H9 (cell line): ENCODE measurements around the gene RNF213. TPM values are rescaled to one million over a fixed set of nuclear protein-coding genes. Genes with fewer than 3 reads are reported as not detected.

ENCODE experiments used
- DNase-seq: peaks from one replicate; pipeline ENCODE4 v3.0.0-alpha.2; 2017
- H2AFZ ChIP-seq: one replicate; pipeline ENCODE4 v1.6.1; 2013; ENCODE audit warnings: mild to moderate bottlenecking, low read length, control low read depth, moderate library complexity
- H2AK5ac ChIP-seq: 2 replicates; pipeline ENCODE4 v1.6.1; 2013; ENCODE audit warnings: low read length, control low read depth, mixed read lengths; ENCODE audit not compliant: insufficient read length
- H2BK120ac ChIP-seq: one replicate; pipeline ENCODE4 v1.6.1; 2013; ENCODE audit warnings: low read depth, mild to moderate bottlenecking, low read length, control low read depth, inconsistent platforms; ENCODE audit not compliant: poor library complexity, severe bottlenecking
- H2BK12ac ChIP-seq: 2 replicates; pipeline ENCODE4 v1.6.1; 2013; ENCODE audit warnings: low read length, control low read depth, mixed read lengths, low read depth; ENCODE audit not compliant: insufficient read length
- H2BK15ac ChIP-seq: 2 replicates; pipeline ENCODE4 v1.6.1; 2013; ENCODE audit warnings: low read depth, low read length, control low read depth
- H2BK20ac ChIP-seq: one replicate; pipeline ENCODE4 v1.6.1; 2013; ENCODE audit warnings: low read depth, mild to moderate bottlenecking, low read length, control low read depth, inconsistent platforms; ENCODE audit not compliant: poor library complexity, severe bottlenecking
- H2BK5ac ChIP-seq: 2 replicates; pipeline ENCODE4 v1.6.1; 2013; ENCODE audit warnings: low read length, control low read depth, mixed read lengths; ENCODE audit not compliant: insufficient read length
- H3K14ac ChIP-seq: 2 replicates; pipeline ENCODE4 v1.6.1; 2013; ENCODE audit warnings: low read length, control low read depth; ENCODE audit not compliant: insufficient read depth
- H3K18ac ChIP-seq: 2 replicates; pipeline ENCODE4 v1.6.1; 2013; ENCODE audit warnings: low read depth, mild to moderate bottlenecking, mixed read lengths, low read length, control low read depth; ENCODE audit not compliant: insufficient read length
- H3K23ac ChIP-seq: 2 replicates; pipeline ENCODE4 v1.6.1; 2013; ENCODE audit warnings: low read length, control low read depth, mixed read lengths, low read depth; ENCODE audit not compliant: insufficient read length
- H3K23me2 ChIP-seq: 2 replicates; pipeline ENCODE4 v1.6.1; 2013; ENCODE audit warnings: low read depth, mild to moderate bottlenecking, mixed read lengths, low read length, control low read depth; ENCODE audit not compliant: insufficient read length, poor library complexity, severe bottlenecking
- H3K27ac ChIP-seq: 2 replicates; pipeline ENCODE4 v1.5.1; 2013; ENCODE audit warnings: low read length, control low read depth, mixed read lengths, low read depth; ENCODE audit not compliant: insufficient read length
- H3K27me3 ChIP-seq: 2 replicates; pipeline ENCODE4 v1.6.1; 2013; ENCODE audit warnings: low read length, control low read depth, inconsistent platforms; ENCODE audit not compliant: insufficient read depth
- H3K4ac ChIP-seq: 2 replicates; pipeline ENCODE4 v1.6.1; 2013; ENCODE audit warnings: low read depth, mild to moderate bottlenecking, control low read depth, inconsistent platforms, low read length, moderate library complexity
- H3K4me1 ChIP-seq: 2 replicates; pipeline ENCODE4 v1.6.1; 2013; ENCODE audit warnings: low read length, control low read depth, inconsistent platforms; ENCODE audit not compliant: insufficient read depth
- H3K4me2 ChIP-seq: 2 replicates; pipeline ENCODE4 v1.6.1; 2013; ENCODE audit warnings: low read length, control low read depth, mixed read lengths; ENCODE audit not compliant: insufficient read length, insufficient read depth
- H3K56ac ChIP-seq: 2 replicates; pipeline ENCODE4 v1.6.1; 2013; ENCODE audit warnings: low read depth, mild to moderate bottlenecking, mixed read lengths, low read length, control low read depth; ENCODE audit not compliant: insufficient read length
- H3K79me1 ChIP-seq: 2 replicates; pipeline ENCODE4 v1.6.1; 2013; ENCODE audit warnings: low read depth, mild to moderate bottlenecking, moderate library complexity, low read length, control low read depth, inconsistent platforms; ENCODE audit not compliant: insufficient read depth, poor library complexity, severe bottlenecking
- H3K79me2 ChIP-seq: 2 replicates; pipeline ENCODE4 v1.6.1; 2013; ENCODE audit warnings: low read length, control low read depth, inconsistent platforms; ENCODE audit not compliant: insufficient read depth
- H3K9ac ChIP-seq: 2 replicates; pipeline ENCODE4 v1.6.1; 2013; ENCODE audit warnings: low read length, control low read depth, mixed read lengths; ENCODE audit not compliant: insufficient read length; ENCODE audit errors: extremely low read depth
- H3K9me3 ChIP-seq: one replicate; pipeline ENCODE4 v1.6.1; 2013; ENCODE audit warnings: low read depth, low read length, inconsistent platforms; ENCODE audit not compliant: control insufficient read depth
- H3T11ph ChIP-seq: one replicate; pipeline ENCODE4 v1.6.1; 2013; ENCODE audit warnings: mild to moderate bottlenecking, low read length, control low read depth, inconsistent platforms
- H4K20me1 ChIP-seq: one replicate; pipeline ENCODE4 v1.6.1; 2013; ENCODE audit not compliant: control insufficient read depth, insufficient read length, insufficient read depth
- H4K5ac ChIP-seq: 2 replicates; pipeline ENCODE4 v1.6.1; 2013; ENCODE audit warnings: low read depth, mild to moderate bottlenecking, mixed read lengths, low read length, control low read depth; ENCODE audit not compliant: insufficient read length
- H4K8ac ChIP-seq: replicated peaks from 2 replicates; pipeline ENCODE4 v1.6.1; 2013; ENCODE audit warnings: low read length, control low read depth, mixed read lengths, low read depth; ENCODE audit not compliant: insufficient read length
- H4K91ac ChIP-seq: 2 replicates; pipeline ENCODE4 v1.6.1; 2013; ENCODE audit warnings: low read depth, mild to moderate bottlenecking, moderate library complexity, mixed read lengths, low read length, control low read depth; ENCODE audit not compliant: insufficient read length
- H3K27ac Mint-ChIP-seq, 3 experiments: 2 replicates in 2 of 3; 3 replicates in 1 of 3; pipeline ENCODE4 v1.8.0; 2020 to 2021; ENCODE audit warnings: mixed read lengths in 3 of 3, mild to moderate bottlenecking in 1 of 3, moderate library complexity in 1 of 3
- H3K27me3 Mint-ChIP-seq: 2 replicates; pipeline ENCODE4 v1.8.0; 2021; ENCODE audit warnings: low read depth, mild to moderate bottlenecking, moderate library complexity, mixed read lengths
- H3K36me3 Mint-ChIP-seq, 3 experiments: 2 replicates in 2 of 3; 3 replicates in 1 of 3; pipeline ENCODE4 v1.8.0; 2020 to 2021; ENCODE audit warnings: low read depth in 3 of 3, mixed read lengths in 3 of 3; ENCODE audit not compliant: insufficient read depth in 1 of 3
- H3K4me1 Mint-ChIP-seq, 2 experiments: 2 replicates each; pipeline ENCODE4 v1.8.0; 2020; ENCODE audit warnings: mixed read lengths in 2 of 2
- H3K4me3 Mint-ChIP-seq, 2 experiments: 2 replicates in 1 of 2; 3 replicates in 1 of 2; pipeline ENCODE4 v1.8.0; 2020 to 2021; ENCODE audit warnings: mild to moderate bottlenecking in 2 of 2, mixed read lengths in 2 of 2, moderate library complexity in 1 of 2
- H3K9me3 Mint-ChIP-seq, 2 experiments: 2 replicates in 1 of 2; 3 replicates in 1 of 2; pipeline ENCODE4 v1.8.0; 2020; ENCODE audit warnings: mild to moderate bottlenecking in 2 of 2, mixed read lengths in 2 of 2, moderate library complexity in 1 of 2
- CTCF ChIP-seq: fragments of 200-600 bp; sonication (generic); conservative IDR thresholded peaks from 3 replicates; pipeline ENCODE4 v1.8.0; 2021; ENCODE audit warnings: antibody characterized with exemption, mild to moderate bottlenecking
- WGBS: extraction: QIAGEN DNeasy Blood & Tissue Kit; methylation state at CpG from one replicate; pipeline ENCODE4 v1.1.7; 2013; ENCODE audit warnings: missing lambda C conversion rate, low lambda C conversion rate, mixed read lengths; ENCODE audit not compliant: insufficient read length; ENCODE audit errors: extremely low coverage; 5-methylcytosine and 5-hydroxymethylcytosine counted together
- total RNA-seq: library from RNA; stranded (reverse); gene quantifications from 2 replicates; pipeline ENCODE4 v1.2.1, GENCODE V29; 2021

RNF213 gene
- total RNA-seq, 1 experiment from 2014 or later: 34.3 TPM

DNA sequence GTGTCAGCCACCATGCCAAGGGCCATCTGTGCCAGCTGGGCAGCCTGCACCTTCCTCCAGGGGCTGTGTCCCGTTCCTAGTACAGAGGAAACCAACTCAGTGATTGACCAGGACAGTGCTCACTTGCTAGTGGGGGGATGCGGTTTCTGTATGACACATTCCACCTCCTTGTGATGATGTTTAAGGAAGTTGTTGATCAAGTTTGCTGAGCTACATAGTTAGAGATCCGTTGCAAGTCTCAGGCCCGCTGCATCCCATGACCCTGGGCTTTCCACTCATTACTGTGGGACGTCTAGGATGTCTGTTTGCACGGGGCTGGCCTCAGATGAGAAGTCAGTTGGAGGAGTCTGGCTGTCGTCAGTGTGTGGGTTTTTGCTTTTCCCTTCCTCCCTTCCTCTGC is 33.6 kb downstream of the RNF213 start:
- no peak for DNase-seq
- H3T11ph ChIP-seq: no peak overlapping the region
- no peak overlapping the region for H3K14ac ChIP-seq
- H3K27me3 ChIP-seq: no peaks in the 10 kb centered on the region
- H2BK15ac ChIP-seq: no peak overlapping the region
- no peaks in the 10 kb centered on the region; the same call in 1 of the 2 replicates for H3K27me3 Mint-ChIP-seq
- H4K5ac ChIP-seq: no peak overlapping the region
- H4K20me1 ChIP-seq: no peaks in the 10 kb centered on the region
- WGBS: no CpG with 5 or more reads among the region's 7 CpGs
- H2AK5ac ChIP-seq: no peak overlapping the region
- H3K9me3 Mint-ChIP-seq: no peaks in the 10 kb centered on the region
- H3K79me2 ChIP-seq: no peaks in the 10 kb centered on the region
- no peak overlapping the region for H3K9ac ChIP-seq
- no peaks in the 10 kb centered on the region for H3K79me1 ChIP-seq
- no peak overlapping the region for H2BK5ac ChIP-seq
- no peak overlapping the region for H2BK120ac ChIP-seq
- no peak overlapping the region for H2BK12ac ChIP-seq
- H3K36me3 Mint-ChIP-seq: peaks cover 33 to 78% (median 69%) of the 10 kb centered on the region in 3 experiments; a peak in 6 of 7 replicates
- H3K9me3 ChIP-seq: no peaks in the 10 kb centered on the region
- H3K23ac ChIP-seq: no peak overlapping the region
- peak overlapping the region in 1 of 3 experiments; percentile 13; a peak in 2 of 7 replicates for H3K27ac Mint-ChIP-seq
- no peak overlapping the region for H3K18ac ChIP-seq
- no peak overlapping the region for H3K4ac ChIP-seq
- TF ChIP-seq CTCF: no peak
- no peaks in the 10 kb centered on the region for H3K23me2 ChIP-seq
- H4K91ac ChIP-seq: no peak overlapping the region
- no peaks in the 10 kb centered on the region for H3K4me1 ChIP-seq
- H2AFZ ChIP-seq: no peak overlapping the region
- H3K4me2 ChIP-seq: no peak overlapping the region
- no peaks in the 10 kb centered on the region for H3K4me1 Mint-ChIP-seq
- H3K27ac ChIP-seq: no peak overlapping the region
- H3K56ac ChIP-seq: no peak overlapping the region
- no peak overlapping the region for H4K8ac ChIP-seq
- H3K4me3 Mint-ChIP-seq: no peak overlapping the region
- H2BK20ac ChIP-seq: no peak overlapping the region
